ENCODE measurements around the gene SLC5A10. TPM values are rescaled to one million over a fixed set of nuclear protein-coding genes. Genes with fewer than 3 reads are reported as not detected.
"Not testable (repeated sequence)": the region's sequence is repeated elsewhere in the genome, so short reads cannot be mapped to it uniquely, and the experiment has no call there.

Gene SLC5A10
- total RNA-seq, 1 experiment from 2014 or later: not detected

- H3K27ac Mint-ChIP-seq; H3K27me3 Mint-ChIP-seq (ENCODE audit: low read depth); H3K36me3 Mint-ChIP-seq (ENCODE audit: insufficient read depth in 1 of 3, low read depth in 3 of 3); H2BK20ac ChIP-seq (ENCODE audit: low read depth, low read length, poor library complexity, severe bottlenecking); H3K79me2 ChIP-seq (ENCODE audit: insufficient read depth, low read length); H3K23ac ChIP-seq (ENCODE audit: insufficient read length, low read depth, low read length); H4K5ac ChIP-seq (ENCODE audit: insufficient read length, low read depth, low read length); DNase-seq; H3K4me1 ChIP-seq (ENCODE audit: insufficient read depth, low read length); H2AFZ ChIP-seq (ENCODE audit: low read length); H3K9me3 ChIP-seq (ENCODE audit: control insufficient read depth, low read depth, low read length); H3K14ac ChIP-seq (ENCODE audit: insufficient read depth, low read length); H2BK5ac ChIP-seq (ENCODE audit: insufficient read length, low read length); H4K20me1 ChIP-seq (ENCODE audit: control insufficient read depth, insufficient read depth, insufficient read length); H3K4ac ChIP-seq (ENCODE audit: low read depth, low read length); H3T11ph ChIP-seq (ENCODE audit: low read length); H3K27me3 ChIP-seq (ENCODE audit: insufficient read depth, low read length); H3K4me2 ChIP-seq (ENCODE audit: insufficient read depth, insufficient read length, low read length); H3K9ac ChIP-seq (ENCODE audit: extremely low read depth, insufficient read length, low read length); H3K18ac ChIP-seq (ENCODE audit: insufficient read length, low read depth, low read length); H3K79me1 ChIP-seq (ENCODE audit: insufficient read depth, low read depth, low read length, poor library complexity, severe bottlenecking); H2AK5ac ChIP-seq (ENCODE audit: insufficient read length, low read length); H3K27ac ChIP-seq (ENCODE audit: insufficient read length, low read depth, low read length); H4K91ac ChIP-seq (ENCODE audit: insufficient read length, low read depth, low read length); H3K9me3 Mint-ChIP-seq; H3K4me3 Mint-ChIP-seq; H2BK120ac ChIP-seq (ENCODE audit: low read depth, low read length, poor library complexity, severe bottlenecking); H4K8ac ChIP-seq (replicated peaks; ENCODE audit: insufficient read length, low read depth, low read length); H2BK15ac ChIP-seq (ENCODE audit: low read depth, low read length); H3K23me2 ChIP-seq (ENCODE audit: insufficient read length, low read depth, low read length, poor library complexity, severe bottlenecking); H3K56ac ChIP-seq (ENCODE audit: insufficient read length, low read depth, low read length); H2BK12ac ChIP-seq (ENCODE audit: insufficient read length, low read depth, low read length); H3K4me1 Mint-ChIP-seq: not testable (repeated sequence)
- no CpG with 5 or more reads among the region's 14 CpGs for WGBS (ENCODE audit: extremely low coverage, insufficient read length, low lambda C conversion rate)
These were observed 90.4 kb downstream of the SLC5A10 start for GRCh38 chr17:19042369-19042768.

- H3K4me1 Mint-ChIP-seq; H3K14ac ChIP-seq (ENCODE audit: insufficient read depth, low read length); H4K20me1 ChIP-seq (ENCODE audit: control insufficient read depth, insufficient read depth, insufficient read length); H3K79me2 ChIP-seq (ENCODE audit: insufficient read depth, low read length); H2BK20ac ChIP-seq (ENCODE audit: low read depth, low read length, poor library complexity, severe bottlenecking); H3K27me3 ChIP-seq (ENCODE audit: insufficient read depth, low read length); H3K9me3 Mint-ChIP-seq; H3K4ac ChIP-seq (ENCODE audit: low read depth, low read length); H2BK12ac ChIP-seq (ENCODE audit: insufficient read length, low read depth, low read length); H3K4me2 ChIP-seq (ENCODE audit: insufficient read depth, insufficient read length, low read length); DNase-seq; H3K36me3 Mint-ChIP-seq (ENCODE audit: insufficient read depth in 1 of 3, low read depth in 3 of 3); H4K5ac ChIP-seq (ENCODE audit: insufficient read length, low read depth, low read length); H2BK120ac ChIP-seq (ENCODE audit: low read depth, low read length, poor library complexity, severe bottlenecking); H2AFZ ChIP-seq (ENCODE audit: low read length); H3K23ac ChIP-seq (ENCODE audit: insufficient read length, low read depth, low read length); H2AK5ac ChIP-seq (ENCODE audit: insufficient read length, low read length); H3K4me3 Mint-ChIP-seq; H3K4me1 ChIP-seq (ENCODE audit: insufficient read depth, low read length); H3K27me3 Mint-ChIP-seq (ENCODE audit: low read depth); H4K8ac ChIP-seq (replicated peaks; ENCODE audit: insufficient read length, low read depth, low read length); H3K9ac ChIP-seq (ENCODE audit: extremely low read depth, insufficient read length, low read length); H3T11ph ChIP-seq (ENCODE audit: low read length); H3K9me3 ChIP-seq (ENCODE audit: control insufficient read depth, low read depth, low read length); H3K79me1 ChIP-seq (ENCODE audit: insufficient read depth, low read depth, low read length, poor library complexity, severe bottlenecking); H2BK15ac ChIP-seq (ENCODE audit: low read depth, low read length); H3K27ac Mint-ChIP-seq; H3K18ac ChIP-seq (ENCODE audit: insufficient read length, low read depth, low read length); H4K91ac ChIP-seq (ENCODE audit: insufficient read length, low read depth, low read length); H3K56ac ChIP-seq (ENCODE audit: insufficient read length, low read depth, low read length); H3K27ac ChIP-seq (ENCODE audit: insufficient read length, low read depth, low read length); H2BK5ac ChIP-seq (ENCODE audit: insufficient read length, low read length); H3K23me2 ChIP-seq (ENCODE audit: insufficient read length, low read depth, low read length, poor library complexity, severe bottlenecking): not testable (repeated sequence)
- WGBS (ENCODE audit: extremely low coverage, insufficient read length, low lambda C conversion rate): no CpG with 5 or more reads among the region's 8 CpGs
These were observed 91.1 kb downstream of the SLC5A10 start for GRCh38 chr17:19043032-19043431.
